HG03196 (cell line): ENCODE results near the gene CDH26.

Experiments
- ATAC-seq: cut with Tn5 transposase; IDR thresholded peaks from one replicate; pipeline ENCODE4 v1.9.1; 2021; ENCODE audit not compliant: unreplicated experiment

CDH26 gene

GRCh38 chr20:59977086-59977485 lies 18.9 kb downstream of the CDH26 start:
- ATAC-seq: no peak

GRCh38 chr20:59983076-59983475 lies 24.9 kb downstream of the CDH26 start:
- no peak for ATAC-seq

GRCh38 chr20:59984541-59984940 lies 26.3 kb downstream of the CDH26 start:
- ATAC-seq: no peak

- no peak for ATAC-seq
These were observed 26.9 kb downstream of the CDH26 start for GRCh38 chr20:59985164-59985563.

- ATAC-seq: no peak
These were observed 27.6 kb downstream of the CDH26 start for GRCh38 chr20:59985864-59986263.

GRCh38 chr20:59987135-59987534 lies 28.9 kb downstream of the CDH26 start:
- no peak for ATAC-seq

GRCh38 chr20:59988141-59988540 lies 29.9 kb downstream of the CDH26 start:
- no peak for ATAC-seq

GRCh38 chr20:59992526-59993084 lies 34.4 kb downstream of the CDH26 start:
- ATAC-seq: no peak

GRCh38 chr20:59993736-59994430 lies 35.7 kb downstream of the CDH26 start:
- no peak for ATAC-seq

GRCh38 chr20:59994697-59995122 lies 36.5 kb downstream of the CDH26 start:
- ATAC-seq: no peak

- ATAC-seq: no peak
These were observed 37.9 kb downstream of the CDH26 start for GRCh38 chr20:59996108-59996507.

- no peak for ATAC-seq
These were observed 39.7 kb downstream of the CDH26 start for GRCh38 chr20:59997896-59998295.

GRCh38 chr20:59999502-59999901 lies 41.3 kb downstream of the CDH26 start:
- no peak for ATAC-seq

- no peak for ATAC-seq
These were observed 42.2 kb downstream of the CDH26 start for GRCh38 chr20:60000271-60001042.

- ATAC-seq: no peak
These were observed 42.9 kb downstream of the CDH26 start for GRCh38 chr20:60001108-60001507.

- no peak for ATAC-seq
These were observed 45.6 kb downstream of the CDH26 start for GRCh38 chr20:60003776-60004175.

- ATAC-seq: no peak
These were observed 48.0 kb downstream of the CDH26 start for GRCh38 chr20:60006261-60006660.

GRCh38 chr20:60007464-60007863 lies 49.2 kb downstream of the CDH26 start:
- no peak for ATAC-seq

GRCh38 chr20:60008130-60008808 lies 50.0 kb downstream of the CDH26 start:
- no peak for ATAC-seq

GRCh38 chr20:60009318-60009717 lies 51.1 kb downstream of the CDH26 start:
- no peak for ATAC-seq

- no peak for ATAC-seq
These were observed 51.8 kb downstream of the CDH26 start for GRCh38 chr20:60009826-60010616.
